GM21825 (cell line): ENCODE data around the gene SRC.
A peak's percentile ranks its signal among the peaks of the same experiment; 100 is the strongest.
"Not testable (repeated sequence)": the region's sequence is repeated elsewhere in the genome, so short reads cannot be mapped to it uniquely, and the experiment has no call there.

ENCODE experiments used
- ATAC-seq: cut with Tn5 transposase; IDR thresholded peaks from one replicate; pipeline ENCODE4 v1.9.1; 2021; ENCODE audit warnings: mild to moderate bottlenecking, moderate library complexity; ENCODE audit not compliant: unreplicated experiment

SRC gene

GRCh38 chr20:37335642-37336368 lies 10.1 kb upstream of the SRC start:
- peak; percentile 18 for ATAC-seq

- peak; percentile 68 for ATAC-seq
Measured at GRCh38 chr20:37336369-37337207, 9.4 kb upstream of the SRC start.

GRCh38 chr20:37337208-37337991 lies 8.5 kb upstream of the SRC start:
- ATAC-seq = no peak

GRCh38 chr20:37338380-37338779 lies 7.6 kb upstream of the SRC start:
- ATAC-seq = not testable (repeated sequence)

GRCh38 chr20:37339208-37339607 lies 6.7 kb upstream of the SRC start:
- no peak for ATAC-seq

GRCh38 chr20:37339764-37340109 lies 6.2 kb upstream of the SRC start:
- not testable (repeated sequence) for ATAC-seq

- no peak for ATAC-seq
Measured at GRCh38 chr20:37340998-37341397, 4.9 kb upstream of the SRC start.

GRCh38 chr20:37341632-37342031 lies 4.3 kb upstream of the SRC start:
- no peak for ATAC-seq

- ATAC-seq = no peak
Measured at GRCh38 chr20:37342231-37343177, 3.4 kb upstream of the SRC start.

GRCh38 chr20:37343212-37343993 lies 2.5 kb upstream of the SRC start:
- ATAC-seq = no peak

GRCh38 chr20:37343994-37344355 lies 2.0 kb upstream of the SRC start:
- no peak for ATAC-seq

- no peak for ATAC-seq
Measured at GRCh38 chr20:37344506-37345338, 1.2 kb upstream of the SRC start.

GRCh38 chr20:37346236-37346534 lies 245 bp downstream of the SRC start:
- ATAC-seq = no peak

GRCh38 chr20:37346535-37347346 lies 801 bp downstream of the SRC start:
- ATAC-seq = no peak

GRCh38 chr20:37347347-37347823 lies 1.4 kb downstream of the SRC start:
- ATAC-seq = no peak

- no peak for ATAC-seq
Measured at GRCh38 chr20:37347891-37348791, 2.2 kb downstream of the SRC start.
